ENCODE data around the gene INTS2. TPM values are rescaled to one million over a fixed set of nuclear protein-coding genes. Genes with fewer than 3 reads are reported as not detected.

Gene INTS2
- total RNA-seq, 3 donors from 2014 or later (not counting 1 experiment from before 2014, with no cell fraction given) = 14.2 to 21.0 (median 14.6) TPM

GRCh38 chr17:61955619-61956018, 27.8 kb upstream of the INTS2 start:
- Mint-ChIP-seq H3K27ac (no peak overlapping the region), H3K36me3 (peaks cover 8% of the 10 kb centered on the region), H3K4me3 (no peak overlapping the region), H3K4me1 (no peaks in the 10 kb centered on the region), H3K27me3 (ENCODE audit: low read depth in 2 of 2) (no peaks in the 10 kb centered on the region), H3K9me3 (no peaks in the 10 kb centered on the region)
- TF ChIP-seq CTCF (IDR thresholded peaks at IDR 0.05) = no peak
- Histone ChIP-seq H3K27me3 (ENCODE audit: control insufficient read depth, insufficient read depth, low read length) (no peaks in the 10 kb centered on the region), H3K4me1 (ENCODE audit: control insufficient read depth, insufficient read depth, low read length) (no peaks in the 10 kb centered on the region), H3K4me3 (ENCODE audit: low read length) (no peak overlapping the region), H3K9me3 (ENCODE audit: control insufficient read depth, insufficient read depth, low read length) (no peaks in the 10 kb centered on the region), H3K36me3 (ENCODE audit: control insufficient read depth, insufficient read depth, low read length) (peaks cover 62% of the 10 kb centered on the region), H3K27ac (ENCODE audit: low read length) (no peak overlapping the region)
- WGBS (ENCODE audit: insufficient coverage) = 100% methylated on average over 1 of the region's 4 CpGs
- DNase-seq (no peak), ATAC-seq (no peak)
- intact Hi-C loops (cut with micrococcal nuclease) = no loop called here

DNA sequence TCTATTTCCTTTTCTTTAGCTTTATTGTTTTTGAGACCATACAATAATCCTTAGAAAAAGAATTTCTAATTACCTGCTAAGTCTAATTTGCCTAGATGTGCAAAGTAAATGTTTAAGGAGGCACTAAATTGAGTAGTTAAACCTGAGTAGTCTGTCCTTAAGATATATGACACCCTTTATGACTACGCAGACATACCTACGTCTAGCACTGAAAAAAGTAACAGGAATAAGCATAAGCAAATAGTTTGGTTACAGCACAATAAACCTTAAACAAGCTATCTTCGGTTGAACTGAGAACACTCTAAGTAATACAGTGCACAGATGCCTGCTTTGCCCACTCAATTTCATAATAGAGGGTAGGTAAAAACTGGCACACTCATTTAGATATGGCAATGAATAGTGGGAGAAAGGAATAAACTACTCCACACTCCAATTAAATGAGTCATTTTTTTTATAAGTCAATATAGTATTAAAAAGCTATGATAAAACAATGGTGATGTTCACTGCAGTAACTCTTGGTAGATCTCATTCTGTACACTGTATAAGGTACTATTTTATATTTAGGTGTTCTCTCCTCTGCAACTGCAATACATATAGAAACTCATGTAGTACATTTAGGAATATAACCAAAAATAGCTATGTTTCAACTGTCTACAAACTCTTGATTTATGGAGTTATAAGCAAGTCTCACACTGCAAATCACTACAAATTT, 19.7 kb upstream of the INTS2 start:
- no peak for TF ChIP-seq CTCF (IDR thresholded peaks at IDR 0.05)
- Histone ChIP-seq H3K36me3 (ENCODE audit: control insufficient read depth, insufficient read depth, low read length) (peaks cover 86% of the 10 kb centered on the region), H3K9me3 (ENCODE audit: control insufficient read depth, insufficient read depth, low read length) (no peaks in the 10 kb centered on the region), H3K27me3 (ENCODE audit: control insufficient read depth, insufficient read depth, low read length) (no peaks in the 10 kb centered on the region), H3K4me3 (ENCODE audit: low read length) (no peak overlapping the region), H3K27ac (ENCODE audit: low read length) (no peak overlapping the region), H3K4me1 (ENCODE audit: control insufficient read depth, insufficient read depth, low read length) (no peaks in the 10 kb centered on the region)
- H3K4me1 Mint-ChIP-seq = no peaks in the 10 kb centered on the region
- ATAC-seq (no peak), DNase-seq (no peak)
- intact Hi-C loops (cut with micrococcal nuclease) = no loop called here
- no peak overlapping the region for H3K4me3 Mint-ChIP-seq
- no peaks in the 10 kb centered on the region for H3K27me3 Mint-ChIP-seq (ENCODE audit: low read depth in 2 of 2)
- peaks cover 16% of the 10 kb centered on the region for H3K36me3 Mint-ChIP-seq
- WGBS (ENCODE audit: insufficient coverage) = 100% methylated on average over 2 of the region's 3 CpGs
- H3K27ac Mint-ChIP-seq = no peak overlapping the region
- no peaks in the 10 kb centered on the region for H3K9me3 Mint-ChIP-seq

GRCh38 chr17:61946359-61946758, 18.6 kb upstream of the INTS2 start:
- TF ChIP-seq CTCF (IDR thresholded peaks at IDR 0.05) = no peak
- DNase-seq = no peak
- no peaks in the 10 kb centered on the region for H3K4me1 Mint-ChIP-seq
- H3K27ac Mint-ChIP-seq = peak overlapping the region in 1 of 2 donors; percentile 22
- no peaks in the 10 kb centered on the region for H3K4me1 ChIP-seq (ENCODE audit: control insufficient read depth, insufficient read depth, low read length)
- H3K4me3 ChIP-seq (ENCODE audit: low read length) = no peak overlapping the region
- no peaks in the 10 kb centered on the region for H3K27me3 ChIP-seq (ENCODE audit: control insufficient read depth, insufficient read depth, low read length)
- H3K27me3 Mint-ChIP-seq (ENCODE audit: low read depth in 2 of 2) = no peaks in the 10 kb centered on the region
- H3K36me3 Mint-ChIP-seq = peaks cover 16% of the 10 kb centered on the region
- H3K9me3 ChIP-seq (ENCODE audit: control insufficient read depth, insufficient read depth, low read length) = no peaks in the 10 kb centered on the region
- no peak overlapping the region for H3K27ac ChIP-seq (ENCODE audit: low read length)
- 100% methylated on average over 2 of the region's 2 CpGs for WGBS (ENCODE audit: insufficient coverage)
- ATAC-seq = no peak
- peaks cover 75% of the 10 kb centered on the region for H3K36me3 ChIP-seq (ENCODE audit: control insufficient read depth, insufficient read depth, low read length)
- H3K4me3 Mint-ChIP-seq = no peak overlapping the region
- intact Hi-C loops (cut with micrococcal nuclease) = no loop called here
- H3K9me3 Mint-ChIP-seq = no peaks in the 10 kb centered on the region

- Histone ChIP-seq H3K27me3 (ENCODE audit: control insufficient read depth, insufficient read depth, low read length) (no peaks in the 10 kb centered on the region), H3K4me3 (ENCODE audit: low read length) (no peak overlapping the region), H3K4me1 (ENCODE audit: control insufficient read depth, insufficient read depth, low read length) (no peaks in the 10 kb centered on the region), H3K9me3 (ENCODE audit: control insufficient read depth, insufficient read depth, low read length) (no peaks in the 10 kb centered on the region), H3K36me3 (ENCODE audit: control insufficient read depth, insufficient read depth, low read length) (peaks cover 48% of the 10 kb centered on the region), H3K27ac (ENCODE audit: low read length) (no peak overlapping the region)
- H3K9me3 Mint-ChIP-seq = no peaks in the 10 kb centered on the region
- TF ChIP-seq CTCF (IDR thresholded peaks at IDR 0.05) = no peak
- DNase-seq = no peak
- no peak overlapping the region for H3K4me3 Mint-ChIP-seq
- WGBS (ENCODE audit: insufficient coverage) = no CpG with 5 or more reads among the region's 1 CpG
- no peak overlapping the region for H3K27ac Mint-ChIP-seq
- peaks cover 16% of the 10 kb centered on the region for H3K36me3 Mint-ChIP-seq
- ATAC-seq = no peak
- intact Hi-C loops (cut with micrococcal nuclease) = no loop called here
- no peaks in the 10 kb centered on the region for H3K4me1 Mint-ChIP-seq
- H3K27me3 Mint-ChIP-seq (ENCODE audit: low read depth in 2 of 2) = no peaks in the 10 kb centered on the region
Measured at GRCh38 chr17:61943117-61943516, 15.3 kb upstream of the INTS2 start.
